Activated CD4-positive, alpha-beta T cell treated with anti-CD3 and anti-CD28 coated beads, Interleukin-2, amount 10 ng/mL, durations not matched to agents 24 days and 14 days (primary cell): Measurements from ENCODE around the gene SELENOI. TPM values are rescaled to one million over a fixed set of nuclear protein-coding genes. Genes with fewer than 3 reads are reported as not detected.
"Not testable (repeated sequence)": the region's sequence is repeated elsewhere in the genome, so short reads cannot be mapped to it uniquely, and the experiment has no call there.

ENCODE experiments used
- DNase-seq: peaks from one replicate; pipeline ENCODE4 v3.0.0; 2022
- H3K27ac Mint-ChIP-seq: one replicate; pipeline ENCODE4 v1.8.0; 2022; ENCODE audit warnings: mild to moderate bottlenecking, mixed read lengths
- H3K27me3 Mint-ChIP-seq: one replicate; pipeline ENCODE4 v1.8.0; 2022; ENCODE audit warnings: mixed read lengths
- H3K36me3 Mint-ChIP-seq: one replicate; pipeline ENCODE4 v1.8.0; 2022; ENCODE audit warnings: low read depth, mild to moderate bottlenecking, mixed read lengths
- H3K4me1 Mint-ChIP-seq: one replicate; pipeline ENCODE4 v1.8.0; 2021; ENCODE audit warnings: mixed read lengths
- H3K4me3 Mint-ChIP-seq: one replicate; pipeline ENCODE4 v1.8.0; 2022; ENCODE audit warnings: mild to moderate bottlenecking, moderate library complexity, mixed read lengths
- H3K9me3 Mint-ChIP-seq: one replicate; pipeline ENCODE4 v1.8.0; 2021; ENCODE audit warnings: mixed read lengths
- intact Hi-C: fragments of 100-400 bp; cut with micrococcal nuclease; formaldehyde crosslinking; loops from one replicate; pipeline ENCODE4 v1.15.1; 2023
- total RNA-seq: library from RNA; stranded (reverse); gene quantifications from 2 replicates; pipeline ENCODE4 v1.2.3, GENCODE V29; 2022

Gene SELENOI
- total RNA-seq, 1 donor from 2014 or later, result 68.8 TPM

- no peak overlapping the region for H3K4me3 Mint-ChIP-seq
- intact Hi-C loops, result no loop called here
- H3K4me1 Mint-ChIP-seq, result peaks cover 50% of the 10 kb centered on the region
Observed at GRCh38 chr2:26356111-26356510, 10.2 kb downstream of the SELENOI start.

GRCh38 chr2:26356771-26357170, 10.8 kb downstream of the SELENOI start:
- Mint-ChIP-seq H3K27ac (peak overlapping the region; percentile 31), H3K27me3 (no peaks in the 10 kb centered on the region), H3K36me3 (peaks cover 27% of the 10 kb centered on the region), H3K9me3 (no peaks in the 10 kb centered on the region), H3K4me1 (peaks cover 48% of the 10 kb centered on the region), H3K4me3 (no peak overlapping the region)
- DNase-seq, result no peak
- intact Hi-C loops, result no loop called here

More at GRCh38 chr2:26356111-26356510, 10.2 kb downstream of the SELENOI start:
- DNase-seq, result no peak
- Mint-ChIP-seq H3K27ac (peak overlapping the region; percentile 62), H3K36me3 (peaks cover 30% of the 10 kb centered on the region), H3K9me3 (no peaks in the 10 kb centered on the region), H3K27me3 (no peaks in the 10 kb centered on the region)

- H3K27me3 Mint-ChIP-seq, result no peaks in the 10 kb centered on the region
- no peak overlapping the region for H3K27ac Mint-ChIP-seq
- intact Hi-C loops, result no loop called here
- no peaks in the 10 kb centered on the region for H3K9me3 Mint-ChIP-seq
- DNase-seq, result no peak
- peaks cover 28% of the 10 kb centered on the region for H3K36me3 Mint-ChIP-seq
- no peak overlapping the region for H3K4me3 Mint-ChIP-seq
- H3K4me1 Mint-ChIP-seq, result peaks cover 44% of the 10 kb centered on the region
Observed at GRCh38 chr2:26359886-26360473, 14.0 kb downstream of the SELENOI start.

GRCh38 chr2:26363323-26363722, 17.4 kb downstream of the SELENOI start:
- Mint-ChIP-seq H3K27ac (peak overlapping the region; percentile 14), H3K4me1 (peaks cover 28% of the 10 kb centered on the region), H3K36me3 (peaks cover 34% of the 10 kb centered on the region)

GRCh38 chr2:26363958-26364357, 18.0 kb downstream of the SELENOI start:
- intact Hi-C loops, result no loop called here
- Mint-ChIP-seq H3K27me3 (no peaks in the 10 kb centered on the region), H3K9me3 (no peaks in the 10 kb centered on the region), H3K4me3 (no peak overlapping the region), H3K27ac (no peak overlapping the region), H3K4me1 (peaks cover 26% of the 10 kb centered on the region), H3K36me3 (peaks cover 36% of the 10 kb centered on the region)
- DNase-seq, result no peak

More at GRCh38 chr2:26363323-26363722, 17.4 kb downstream of the SELENOI start:
- Mint-ChIP-seq H3K27me3 (no peaks in the 10 kb centered on the region), H3K4me3 (no peak overlapping the region), H3K9me3 (no peaks in the 10 kb centered on the region)
- peak; percentile 39 for DNase-seq
- intact Hi-C loops, result no loop called here

- no peak overlapping the region for H3K4me3 Mint-ChIP-seq
- H3K4me1 Mint-ChIP-seq, result peaks cover 19% of the 10 kb centered on the region
- no peak overlapping the region for H3K27ac Mint-ChIP-seq
- DNase-seq, result no peak
- peaks cover 41% of the 10 kb centered on the region for H3K36me3 Mint-ChIP-seq
- no peaks in the 10 kb centered on the region for H3K27me3 Mint-ChIP-seq
- intact Hi-C loops, result no loop called here
- H3K9me3 Mint-ChIP-seq, result no peaks in the 10 kb centered on the region
Observed at GRCh38 chr2:26364669-26365068, 18.7 kb downstream of the SELENOI start.

GRCh38 chr2:26366957-26367356, 21.0 kb downstream of the SELENOI start:
- Mint-ChIP-seq H3K4me1 (peaks cover 11% of the 10 kb centered on the region), H3K27ac (no peak overlapping the region), H3K4me3 (no peak overlapping the region), H3K9me3 (no peaks in the 10 kb centered on the region), H3K36me3 (peaks cover 40% of the 10 kb centered on the region), H3K27me3 (no peaks in the 10 kb centered on the region)
- intact Hi-C loops, result no loop called here
- no peak for DNase-seq

- intact Hi-C loops, H3K4me1 Mint-ChIP-seq, H3K27ac Mint-ChIP-seq, H3K4me3 Mint-ChIP-seq, H3K27me3 Mint-ChIP-seq, DNase-seq, H3K9me3 Mint-ChIP-seq: not testable (repeated sequence)
- peaks cover 51% of the 10 kb centered on the region for H3K36me3 Mint-ChIP-seq
Observed at GRCh38 chr2:26369664-26370063, 23.7 kb downstream of the SELENOI start.

GRCh38 chr2:26370909-26371308, 25.0 kb downstream of the SELENOI start:
- peaks cover 52% of the 10 kb centered on the region for H3K36me3 Mint-ChIP-seq
- H3K27me3 Mint-ChIP-seq, result not testable (repeated sequence)

GRCh38 chr2:26376799-26377198, 30.9 kb downstream of the SELENOI start:
- peaks cover 55% of the 10 kb centered on the region for H3K36me3 Mint-ChIP-seq
- H3K27ac Mint-ChIP-seq, result peak overlapping the region; percentile 80
- no peaks in the 10 kb centered on the region for H3K27me3 Mint-ChIP-seq
- no peaks in the 10 kb centered on the region for H3K9me3 Mint-ChIP-seq
- intact Hi-C loops, result no loop called here
- peaks cover 26% of the 10 kb centered on the region for H3K4me1 Mint-ChIP-seq
- peak overlapping the region; percentile 44 for H3K4me3 Mint-ChIP-seq
- DNase-seq, result no peak

More at GRCh38 chr2:26370909-26371308, 25.0 kb downstream of the SELENOI start:
- DNase-seq, H3K4me3 Mint-ChIP-seq, intact Hi-C loops, H3K9me3 Mint-ChIP-seq, H3K4me1 Mint-ChIP-seq, H3K27ac Mint-ChIP-seq: not testable (repeated sequence)

- Mint-ChIP-seq H3K9me3 (no peaks in the 10 kb centered on the region), H3K36me3 (peaks cover 55% of the 10 kb centered on the region), H3K27me3 (no peaks in the 10 kb centered on the region), H3K4me1 (peaks cover 35% of the 10 kb centered on the region), H3K27ac (no peak overlapping the region), H3K4me3 (no peak overlapping the region)
- peak; percentile 40 for DNase-seq
- intact Hi-C loops, result no loop called here
Observed at GRCh38 chr2:26380281-26380680, 34.3 kb downstream of the SELENOI start.

- peak; percentile 33 for DNase-seq
- H3K27me3 Mint-ChIP-seq, result no peaks in the 10 kb centered on the region
- no peak overlapping the region for H3K27ac Mint-ChIP-seq
- intact Hi-C loops, result no loop called here
- H3K36me3 Mint-ChIP-seq, result peaks cover 57% of the 10 kb centered on the region
- no peaks in the 10 kb centered on the region for H3K9me3 Mint-ChIP-seq
- H3K4me1 Mint-ChIP-seq, result peaks cover 26% of the 10 kb centered on the region
- H3K4me3 Mint-ChIP-seq, result no peak overlapping the region
Observed at GRCh38 chr2:26382564-26382963, 36.6 kb downstream of the SELENOI start.

GRCh38 chr2:26384183-26384582, 38.2 kb downstream of the SELENOI start:
- Mint-ChIP-seq H3K4me3 (no peak overlapping the region), H3K9me3 (no peaks in the 10 kb centered on the region), H3K27me3 (no peaks in the 10 kb centered on the region), H3K27ac (no peak overlapping the region), H3K4me1 (peaks cover 16% of the 10 kb centered on the region), H3K36me3 (peaks cover 51% of the 10 kb centered on the region)
- intact Hi-C loops, result no loop called here
- peak; percentile 33 for DNase-seq

- no peak for DNase-seq
- Mint-ChIP-seq H3K27me3 (no peaks in the 10 kb centered on the region), H3K4me1 (peaks cover 16% of the 10 kb centered on the region), H3K27ac (no peak overlapping the region), H3K36me3 (peaks cover 54% of the 10 kb centered on the region), H3K9me3 (no peaks in the 10 kb centered on the region), H3K4me3 (no peak overlapping the region)
- intact Hi-C loops, result no loop called here
Observed at GRCh38 chr2:26384597-26384996, 38.7 kb downstream of the SELENOI start.

GRCh38 chr2:26387189-26387588, 41.2 kb downstream of the SELENOI start:
- Mint-ChIP-seq H3K4me3 (no peak overlapping the region), H3K9me3 (no peaks in the 10 kb centered on the region), H3K36me3 (peaks cover 55% of the 10 kb centered on the region), H3K27ac (no peak overlapping the region), H3K4me1 (peaks cover 12% of the 10 kb centered on the region), H3K27me3 (no peaks in the 10 kb centered on the region)
- DNase-seq, result peak; percentile 22
- intact Hi-C loops, result no loop called here
